ENCODE data around the gene OSMR. TPM values are rescaled to one million over a fixed set of nuclear protein-coding genes. Genes with fewer than 3 reads are reported as not detected.

OSMR gene
- total RNA-seq, 2 donors from 2014 or later = 24.9 to 60.6 TPM

DNA sequence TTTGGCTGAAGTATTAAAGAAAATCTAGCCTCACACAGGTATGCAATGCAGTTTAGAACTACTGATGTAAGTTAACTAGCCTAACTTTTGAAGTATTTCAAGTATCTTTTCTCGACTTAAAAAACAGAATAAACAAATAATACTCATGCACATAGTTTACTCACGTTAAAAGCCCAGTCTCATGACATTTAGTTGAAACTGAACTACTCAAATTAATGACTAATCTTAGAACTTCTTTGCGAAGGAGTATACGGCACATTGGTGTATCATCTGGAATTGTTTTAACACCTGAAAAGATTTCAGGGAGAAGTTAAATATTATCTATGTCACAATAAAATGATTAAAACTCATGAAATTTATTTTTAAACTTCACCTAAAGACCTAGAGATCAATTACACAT lies 98.5 kb downstream of the OSMR start:
- no peak for ATAC-seq
- no peak for DNase-seq
- intact Hi-C loops (cut with DNase I) = no loop called here

DNA sequence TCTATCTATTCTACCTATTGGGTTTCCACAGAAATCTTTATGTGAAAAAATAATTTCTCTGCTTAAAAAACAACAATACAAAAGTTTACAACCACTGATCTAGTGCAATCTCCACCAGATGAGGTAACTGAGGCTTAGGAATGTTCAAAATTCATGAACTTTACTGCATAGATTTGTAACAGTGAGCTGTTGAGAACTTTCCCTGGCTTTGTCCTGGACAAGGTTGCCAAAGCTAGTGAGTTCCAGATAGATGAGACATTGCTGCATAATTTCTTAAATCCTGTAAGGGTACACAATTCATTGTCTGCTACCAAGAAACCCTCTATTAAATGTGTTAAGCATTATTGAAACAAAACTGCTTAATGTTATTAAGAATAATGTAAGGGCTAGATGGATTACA lies 102.7 kb downstream of the OSMR start:
- no peak for ATAC-seq

DNA sequence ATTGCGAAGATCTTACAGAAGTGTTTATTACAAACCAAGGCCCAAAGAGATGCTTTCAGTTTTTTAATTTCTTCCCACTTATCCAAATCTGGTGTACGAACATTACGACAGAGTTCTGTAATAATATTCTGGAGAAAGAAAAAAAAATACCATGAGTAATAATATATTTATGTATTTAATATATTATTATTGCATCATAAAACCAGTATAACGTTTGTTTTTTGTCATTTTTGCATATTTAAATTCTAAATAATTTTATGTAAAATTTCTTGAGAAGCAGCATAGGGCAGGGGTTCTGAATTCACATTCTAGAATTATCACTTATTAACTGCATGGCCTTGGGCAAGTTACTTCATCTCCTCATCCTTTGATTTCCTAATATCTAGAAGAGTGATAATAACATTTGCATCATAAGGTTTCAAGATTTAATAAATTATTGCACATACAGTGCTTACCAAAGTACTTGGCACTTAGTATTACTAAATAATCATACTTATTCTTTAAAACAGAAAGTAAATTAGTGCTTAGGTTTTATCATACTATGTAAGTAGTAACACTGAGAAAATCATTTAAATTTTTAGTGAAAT lies 107.7 kb downstream of the OSMR start:
- ATAC-seq (no peak), DNase-seq (no peak)
- intact Hi-C loops (cut with DNase I) = no loop called here

More for the DNA sequence above, 102.7 kb downstream of the OSMR start:
- intact Hi-C loops (cut with DNase I) = no loop called here
- DNase-seq = no peak

DNA sequence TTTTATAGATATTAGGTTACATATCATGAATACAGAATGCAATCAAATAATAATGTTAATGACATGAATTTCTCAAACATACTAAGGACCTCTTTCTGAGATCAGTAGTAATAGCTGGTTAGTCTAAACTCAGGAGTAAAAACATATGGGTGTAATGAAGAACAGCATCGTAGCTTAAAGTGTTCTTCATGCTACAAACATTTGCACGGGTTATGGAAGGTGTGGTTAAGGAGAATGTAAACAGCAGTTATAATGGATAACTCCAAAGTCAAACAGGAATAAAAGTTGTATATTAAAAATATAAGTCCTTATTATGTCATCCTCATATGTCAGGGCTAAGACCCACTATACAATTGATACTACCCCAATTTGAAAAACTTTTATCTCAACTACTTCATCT lies 115.9 kb downstream of the OSMR start:
- ATAC-seq = no peak
- intact Hi-C loops (cut with DNase I) = no loop called here
- DNase-seq = no peak

DNA sequence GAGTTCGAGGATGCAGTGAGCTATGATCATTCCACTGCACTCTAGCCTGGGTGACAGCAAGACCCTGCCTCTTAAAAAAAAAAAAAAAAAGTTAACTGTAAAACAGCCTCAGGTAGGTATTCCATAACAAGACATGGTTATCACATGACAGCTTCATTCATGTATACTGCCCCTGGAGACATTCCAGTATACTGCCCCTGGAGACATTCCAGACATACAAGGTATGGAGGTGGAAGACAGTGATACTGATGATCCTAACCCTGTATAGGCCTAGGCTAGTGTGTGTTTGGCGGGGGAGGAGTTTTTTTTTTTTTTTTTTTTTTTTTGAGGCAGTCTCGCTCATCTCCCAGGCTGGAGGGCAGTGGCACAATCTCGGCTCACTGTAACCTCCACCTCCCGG lies 122.9 kb downstream of the OSMR start:
- DNase-seq (no peak), ATAC-seq (peak in 1 of 2 donors; percentile 22)
- intact Hi-C loops (cut with DNase I) = no loop called here

DNA sequence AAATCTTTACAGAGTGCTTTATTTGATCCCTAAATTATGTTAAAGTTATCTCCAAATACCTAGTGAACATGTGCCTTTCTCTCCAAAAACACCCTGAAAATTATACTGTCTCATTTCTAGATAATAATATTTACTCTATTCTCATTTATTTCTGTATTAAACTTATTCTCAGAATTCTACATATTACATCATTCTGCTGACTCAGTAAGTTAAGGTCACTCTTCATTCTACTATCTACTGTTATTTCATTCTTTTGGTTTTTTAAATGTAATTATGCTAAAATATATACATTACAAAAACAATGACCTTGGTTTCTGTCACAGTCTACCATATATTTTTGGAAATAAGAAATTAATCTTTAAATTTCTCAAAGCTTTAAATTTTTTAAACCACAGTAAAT lies 132.2 kb downstream of the OSMR start:
- ATAC-seq (no peak), DNase-seq (no peak)
- intact Hi-C loops (cut with DNase I) = no loop called here

DNA sequence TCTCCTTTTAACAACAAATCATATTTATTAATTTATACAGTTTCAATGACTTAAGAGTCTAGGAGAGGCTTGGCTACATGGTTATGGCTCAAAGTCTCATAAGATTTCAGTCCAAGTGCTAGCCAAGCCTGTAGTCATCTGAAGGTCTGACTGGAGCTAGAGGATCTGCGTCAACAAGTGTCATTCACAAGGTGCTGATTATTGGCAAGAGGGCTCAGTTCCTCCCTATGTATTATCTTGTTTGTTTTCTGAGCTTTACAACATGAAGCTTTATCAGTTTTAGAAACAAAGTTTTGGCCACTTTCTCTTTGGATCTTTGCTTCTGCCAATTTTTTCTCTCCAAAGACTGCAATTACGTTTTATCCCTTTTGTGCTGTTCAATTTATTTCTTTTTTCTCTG lies 133.7 kb downstream of the OSMR start:
- peak in 1 of 2 donors; percentile 61 for ATAC-seq
- intact Hi-C loops (cut with DNase I) = no loop called here
- DNase-seq = no peak

Other genes with a start within 250 kb of the OSMR start
- 10 to 100 TPM; 22.7 to 28.3 TPM for gene RICTOR, start 228.4 kb downstream of the OSMR start, total RNA-seq

Measured in left cardiac atrium (tissue), 4 donors.